H9 (cell line): Measurements from ENCODE around the gene PROCR. TPM values are rescaled to one million over a fixed set of nuclear protein-coding genes. Genes with fewer than 3 reads are reported as not detected.
"Not testable (repeated sequence)": the region's sequence is repeated elsewhere in the genome, so short reads cannot be mapped to it uniquely, and the experiment has no call there.

Source experiments
- DNase-seq: peaks from one replicate; pipeline ENCODE4 v3.0.0-alpha.2; 2017
- H2AFZ ChIP-seq: one replicate; pipeline ENCODE4 v1.6.1; 2013; ENCODE audit warnings: mild to moderate bottlenecking, low read length, control low read depth, moderate library complexity
- H2AK5ac ChIP-seq: 2 replicates; pipeline ENCODE4 v1.6.1; 2013; ENCODE audit warnings: low read length, control low read depth, mixed read lengths; ENCODE audit not compliant: insufficient read length
- H2BK120ac ChIP-seq: one replicate; pipeline ENCODE4 v1.6.1; 2013; ENCODE audit warnings: low read depth, mild to moderate bottlenecking, low read length, control low read depth, inconsistent platforms; ENCODE audit not compliant: poor library complexity, severe bottlenecking
- H2BK12ac ChIP-seq: 2 replicates; pipeline ENCODE4 v1.6.1; 2013; ENCODE audit warnings: low read length, control low read depth, mixed read lengths, low read depth; ENCODE audit not compliant: insufficient read length
- H2BK15ac ChIP-seq: 2 replicates; pipeline ENCODE4 v1.6.1; 2013; ENCODE audit warnings: low read depth, low read length, control low read depth
- H2BK20ac ChIP-seq: one replicate; pipeline ENCODE4 v1.6.1; 2013; ENCODE audit warnings: low read depth, mild to moderate bottlenecking, low read length, control low read depth, inconsistent platforms; ENCODE audit not compliant: poor library complexity, severe bottlenecking
- H2BK5ac ChIP-seq: 2 replicates; pipeline ENCODE4 v1.6.1; 2013; ENCODE audit warnings: low read length, control low read depth, mixed read lengths; ENCODE audit not compliant: insufficient read length
- H3K14ac ChIP-seq: 2 replicates; pipeline ENCODE4 v1.6.1; 2013; ENCODE audit warnings: low read length, control low read depth; ENCODE audit not compliant: insufficient read depth
- H3K18ac ChIP-seq: 2 replicates; pipeline ENCODE4 v1.6.1; 2013; ENCODE audit warnings: low read depth, mild to moderate bottlenecking, mixed read lengths, low read length, control low read depth; ENCODE audit not compliant: insufficient read length
- H3K23ac ChIP-seq: 2 replicates; pipeline ENCODE4 v1.6.1; 2013; ENCODE audit warnings: low read length, control low read depth, mixed read lengths, low read depth; ENCODE audit not compliant: insufficient read length
- H3K23me2 ChIP-seq: 2 replicates; pipeline ENCODE4 v1.6.1; 2013; ENCODE audit warnings: low read depth, mild to moderate bottlenecking, mixed read lengths, low read length, control low read depth; ENCODE audit not compliant: insufficient read length, poor library complexity, severe bottlenecking
- H3K27ac ChIP-seq: 2 replicates; pipeline ENCODE4 v1.5.1; 2013; ENCODE audit warnings: low read length, control low read depth, mixed read lengths, low read depth; ENCODE audit not compliant: insufficient read length
- H3K27me3 ChIP-seq: 2 replicates; pipeline ENCODE4 v1.6.1; 2013; ENCODE audit warnings: low read length, control low read depth, inconsistent platforms; ENCODE audit not compliant: insufficient read depth
- H3K4ac ChIP-seq: 2 replicates; pipeline ENCODE4 v1.6.1; 2013; ENCODE audit warnings: low read depth, mild to moderate bottlenecking, control low read depth, inconsistent platforms, low read length, moderate library complexity
- H3K4me1 ChIP-seq: 2 replicates; pipeline ENCODE4 v1.6.1; 2013; ENCODE audit warnings: low read length, control low read depth, inconsistent platforms; ENCODE audit not compliant: insufficient read depth
- H3K4me2 ChIP-seq: 2 replicates; pipeline ENCODE4 v1.6.1; 2013; ENCODE audit warnings: low read length, control low read depth, mixed read lengths; ENCODE audit not compliant: insufficient read length, insufficient read depth
- H3K56ac ChIP-seq: 2 replicates; pipeline ENCODE4 v1.6.1; 2013; ENCODE audit warnings: low read depth, mild to moderate bottlenecking, mixed read lengths, low read length, control low read depth; ENCODE audit not compliant: insufficient read length
- H3K79me1 ChIP-seq: 2 replicates; pipeline ENCODE4 v1.6.1; 2013; ENCODE audit warnings: low read depth, mild to moderate bottlenecking, moderate library complexity, low read length, control low read depth, inconsistent platforms; ENCODE audit not compliant: insufficient read depth, poor library complexity, severe bottlenecking
- H3K79me2 ChIP-seq: 2 replicates; pipeline ENCODE4 v1.6.1; 2013; ENCODE audit warnings: low read length, control low read depth, inconsistent platforms; ENCODE audit not compliant: insufficient read depth
- H3K9ac ChIP-seq: 2 replicates; pipeline ENCODE4 v1.6.1; 2013; ENCODE audit warnings: low read length, control low read depth, mixed read lengths; ENCODE audit not compliant: insufficient read length; ENCODE audit errors: extremely low read depth
- H3K9me3 ChIP-seq: one replicate; pipeline ENCODE4 v1.6.1; 2013; ENCODE audit warnings: low read depth, low read length, inconsistent platforms; ENCODE audit not compliant: control insufficient read depth
- H3T11ph ChIP-seq: one replicate; pipeline ENCODE4 v1.6.1; 2013; ENCODE audit warnings: mild to moderate bottlenecking, low read length, control low read depth, inconsistent platforms
- H4K20me1 ChIP-seq: one replicate; pipeline ENCODE4 v1.6.1; 2013; ENCODE audit not compliant: control insufficient read depth, insufficient read length, insufficient read depth
- H4K5ac ChIP-seq: 2 replicates; pipeline ENCODE4 v1.6.1; 2013; ENCODE audit warnings: low read depth, mild to moderate bottlenecking, mixed read lengths, low read length, control low read depth; ENCODE audit not compliant: insufficient read length
- H4K8ac ChIP-seq: replicated peaks from 2 replicates; pipeline ENCODE4 v1.6.1; 2013; ENCODE audit warnings: low read length, control low read depth, mixed read lengths, low read depth; ENCODE audit not compliant: insufficient read length
- H4K91ac ChIP-seq: 2 replicates; pipeline ENCODE4 v1.6.1; 2013; ENCODE audit warnings: low read depth, mild to moderate bottlenecking, moderate library complexity, mixed read lengths, low read length, control low read depth; ENCODE audit not compliant: insufficient read length
- H3K27ac Mint-ChIP-seq, 3 experiments: 2 replicates in 2 of 3; 3 replicates in 1 of 3; pipeline ENCODE4 v1.8.0; 2020 to 2021; ENCODE audit warnings: mixed read lengths in 3 of 3, mild to moderate bottlenecking in 1 of 3, moderate library complexity in 1 of 3
- H3K27me3 Mint-ChIP-seq: 2 replicates; pipeline ENCODE4 v1.8.0; 2021; ENCODE audit warnings: low read depth, mild to moderate bottlenecking, moderate library complexity, mixed read lengths
- H3K36me3 Mint-ChIP-seq, 3 experiments: 2 replicates in 2 of 3; 3 replicates in 1 of 3; pipeline ENCODE4 v1.8.0; 2020 to 2021; ENCODE audit warnings: low read depth in 3 of 3, mixed read lengths in 3 of 3; ENCODE audit not compliant: insufficient read depth in 1 of 3
- H3K4me1 Mint-ChIP-seq, 2 experiments: 2 replicates each; pipeline ENCODE4 v1.8.0; 2020; ENCODE audit warnings: mixed read lengths in 2 of 2
- H3K4me3 Mint-ChIP-seq, 2 experiments: 2 replicates in 1 of 2; 3 replicates in 1 of 2; pipeline ENCODE4 v1.8.0; 2020 to 2021; ENCODE audit warnings: mild to moderate bottlenecking in 2 of 2, mixed read lengths in 2 of 2, moderate library complexity in 1 of 2
- H3K9me3 Mint-ChIP-seq, 2 experiments: 2 replicates in 1 of 2; 3 replicates in 1 of 2; pipeline ENCODE4 v1.8.0; 2020; ENCODE audit warnings: mild to moderate bottlenecking in 2 of 2, mixed read lengths in 2 of 2, moderate library complexity in 1 of 2
- CTCF ChIP-seq: fragments of 200-600 bp; sonication (generic); conservative IDR thresholded peaks from 3 replicates; pipeline ENCODE4 v1.8.0; 2021; ENCODE audit warnings: antibody characterized with exemption, mild to moderate bottlenecking
- WGBS: extraction: QIAGEN DNeasy Blood & Tissue Kit; methylation state at CpG from one replicate; pipeline ENCODE4 v1.1.7; 2013; ENCODE audit warnings: missing lambda C conversion rate, low lambda C conversion rate, mixed read lengths; ENCODE audit not compliant: insufficient read length; ENCODE audit errors: extremely low coverage; 5-methylcytosine and 5-hydroxymethylcytosine counted together
- total RNA-seq: library from RNA; stranded (reverse); gene quantifications from 2 replicates; pipeline ENCODE4 v1.2.1, GENCODE V29; 2021

PROCR gene
- total RNA-seq, 1 experiment from 2014 or later, result 6.4 TPM

GRCh38 chr20:35200267-35200666, 28.4 kb downstream of the PROCR start:
- H2AK5ac ChIP-seq, result no peak overlapping the region
- H3K27me3 ChIP-seq, result no peaks in the 10 kb centered on the region
- no peak overlapping the region for H3K9ac ChIP-seq
- no peak overlapping the region for H3K23ac ChIP-seq
- no peaks in the 10 kb centered on the region for H3K79me2 ChIP-seq
- H4K91ac ChIP-seq, result no peak overlapping the region
- H3K23me2 ChIP-seq, result no peaks in the 10 kb centered on the region
- no peak for TF ChIP-seq CTCF
- H2BK15ac ChIP-seq, result no peak overlapping the region
- no peak overlapping the region for H3T11ph ChIP-seq
- H4K20me1 ChIP-seq, result no peaks in the 10 kb centered on the region
- Mint-ChIP-seq H3K4me1 (no peaks in the 10 kb centered on the region), H3K27ac (no peak overlapping the region), H3K4me3 (no peak overlapping the region), H3K27me3 (peaks cover 11% of the 10 kb centered on the region), H3K36me3 (peaks cover 6 to 25% (median 22%) of the 10 kb centered on the region in 3 experiments; a peak in 6 of 7 replicates), H3K9me3 (peaks cover 42 to 44% of the 10 kb centered on the region in 2 experiments)
- H3K9me3 ChIP-seq, result no peaks in the 10 kb centered on the region
- WGBS, result no CpG with 5 or more reads among the region's 1 CpG
- H3K79me1 ChIP-seq, result no peaks in the 10 kb centered on the region
- H3K18ac ChIP-seq, result no peak overlapping the region
- no peak overlapping the region for H2AFZ ChIP-seq
- H4K8ac ChIP-seq, result no peak overlapping the region
- H3K27ac ChIP-seq, result no peak overlapping the region
- no peak overlapping the region for H3K4ac ChIP-seq
- H3K4me2 ChIP-seq, result no peak overlapping the region
- H3K56ac ChIP-seq, result no peak overlapping the region
- H2BK20ac ChIP-seq, result no peak overlapping the region
- no peak for DNase-seq
- H4K5ac ChIP-seq, result no peak overlapping the region
- H2BK5ac ChIP-seq, result no peak overlapping the region
- H2BK120ac ChIP-seq, result no peak overlapping the region
- H3K4me1 ChIP-seq, result no peaks in the 10 kb centered on the region
- no peak overlapping the region for H2BK12ac ChIP-seq
- H3K14ac ChIP-seq, result no peak overlapping the region

- not testable (repeated sequence) for H3K23ac ChIP-seq, H2AFZ ChIP-seq, H4K8ac ChIP-seq, H2BK120ac ChIP-seq, DNase-seq, H3K9me3 ChIP-seq, H3K4me1 ChIP-seq, H3K18ac ChIP-seq, H3K14ac ChIP-seq, H3K23me2 ChIP-seq, H2BK12ac ChIP-seq, H3K4me2 ChIP-seq, H4K20me1 ChIP-seq, H3K79me1 ChIP-seq, H4K91ac ChIP-seq, H2BK20ac ChIP-seq, H3T11ph ChIP-seq, H3K4me3 Mint-ChIP-seq, H2BK5ac ChIP-seq, H4K5ac ChIP-seq, H3K27ac Mint-ChIP-seq, H3K79me2 ChIP-seq, H3K4me1 Mint-ChIP-seq, H3K27me3 ChIP-seq, H3K56ac ChIP-seq, H2BK15ac ChIP-seq, H3K27ac ChIP-seq, H3K9ac ChIP-seq, H3K4ac ChIP-seq, H2AK5ac ChIP-seq
- Mint-ChIP-seq H3K27me3 (peaks cover 11% of the 10 kb centered on the region), H3K9me3 (peaks cover 34 to 38% of the 10 kb centered on the region in 2 experiments), H3K36me3 (peaks cover 3 to 22% (median 20%) of the 10 kb centered on the region in 3 experiments; a peak in 6 of 7 replicates)
- no CpG with 5 or more reads among the region's 5 CpGs for WGBS
Measured at GRCh38 chr20:35201467-35201866, 29.6 kb downstream of the PROCR start.
